K562 (cell line): ENCODE results near the gene SNX3. TPM values are rescaled to one million over a fixed set of nuclear protein-coding genes. Genes with fewer than 3 reads are reported as not detected.

ENCODE experiments used
- ATF7 ChIP-seq: fragments of 450-650 bp; IDR thresholded peaks from 2 replicates; pipeline ENCODE4 v1.7.1; 2014; ENCODE audit warnings: mild to moderate bottlenecking, moderate library complexity
- BRCA1 ChIP-seq, 2 experiments: fragments of 450-650 bp in 1 of 2; sonication (generic) in 1 of 2; formaldehyde crosslinking in 1 of 2; IDR thresholded peaks; 2 replicates each; pipeline versions ENCODE4 v1.5.0 to v1.6.1; 2017 to 2020; ENCODE audit warnings: mild to moderate bottlenecking in 1 of 2, missing genetic modification reagents in 1 of 2
- CBX1 ChIP-seq: sonication (generic); IDR thresholded peaks from 2 replicates; pipeline ENCODE4 v1.6.1; 2016; ENCODE audit warnings: antibody characterized with exemption, low read depth, mild to moderate bottlenecking
- CTCF ChIP-seq, 3 experiments: IDR thresholded peaks in 2 of 3; conservative IDR thresholded peaks in 1 of 3; 2 replicates each; pipeline ENCODE4 v1.5.1; 2011 to 2012; ENCODE audit warnings: low read length in 3 of 3, mild to moderate bottlenecking in 3 of 3, control low read depth in 2 of 3, improper control_type of control experiment in 1 of 3, inconsistent platforms in 1 of 3, low read depth in 1 of 3, mixed read lengths in 1 of 3, moderate library complexity in 1 of 3; ENCODE audit not compliant: insufficient read depth in 2 of 3
- ESRRA ChIP-seq: fragments of 450-650 bp; IDR thresholded peaks from 2 replicates; pipeline ENCODE4 v1.6.1; 2014; ENCODE audit warnings: low read depth, mild to moderate bottlenecking, moderate library complexity, borderline replicate concordance
- OTX1 ChIP-seq: fragments of 450-650 bp; formaldehyde crosslinking; IDR thresholded peaks from 2 replicates; pipeline ENCODE4 v1.4.0; 2022; ENCODE audit warnings: mild to moderate bottlenecking
- PRMT5 ChIP-seq: sonication (generic); formaldehyde crosslinking; IDR thresholded peaks from 2 replicates; pipeline ENCODE4 v1.5.0; 2020; ENCODE audit warnings: missing genetic modification reagents
- RAD21 ChIP-seq, 2 experiments: fragments of 250-450 bp in 1 of 2; fragments of 450-650 bp in 1 of 2; sonication (Bioruptor Pico) in 1 of 2; formaldehyde crosslinking in 1 of 2; IDR thresholded peaks in 1 of 2; conservative IDR thresholded peaks in 1 of 2; 2 replicates each; pipeline versions ENCODE4 v1.4.0 to v1.8.0; 2020 to 2022; ENCODE audit warnings: mild to moderate bottlenecking in 2 of 2, moderate library complexity in 1 of 2
- SAP30 ChIP-seq: fragments of 200-600 bp; sonication (generic); IDR thresholded peaks from 2 replicates; pipeline ENCODE4 v1.6.1; 2012; ENCODE audit warnings: borderline replicate concordance, low read depth, mild to moderate bottlenecking, moderate library complexity, low read length, control low read depth, inconsistent platforms; ENCODE audit not compliant: insufficient read depth, poor library complexity, severe bottlenecking
- TEAD4 ChIP-seq, 2 experiments: sonication (generic) in 1 of 2; formaldehyde crosslinking in 1 of 2; IDR thresholded peaks; 2 replicates each; pipeline versions ENCODE4 v1.6.1 to v1.8.0; 2012 to 2022; ENCODE audit warnings: borderline replicate concordance in 1 of 2, inconsistent platforms in 1 of 2, low read length in 1 of 2, mild to moderate bottlenecking in 1 of 2, missing genetic modification reagents in 1 of 2
- ZNF12 ChIP-seq: sonication (generic); formaldehyde crosslinking; IDR thresholded peaks from 2 replicates; pipeline ENCODE4 v1.4.0; 2020; ENCODE audit warnings: mild to moderate bottlenecking, missing genetic modification reagents
- ZNF511 ChIP-seq: sonication (generic); formaldehyde crosslinking; IDR thresholded peaks from 2 replicates; pipeline ENCODE4 v1.8.0; 2022; ENCODE audit warnings: mild to moderate bottlenecking, missing genetic modification reagents
- ZSCAN29 ChIP-seq: fragments of 450-650 bp; IDR thresholded peaks from 2 replicates; pipeline ENCODE4 v1.6.1; 2017
- polyA plus RNA-seq, 8 experiments: library from polyadenylated mRNA; depleted of rRNA in 4 of 8; stranded (reverse) in 5 of 8; unstranded in 3 of 8; fragments of >200 nt; fragmentation: Nextera tagmentation in 2 of 8; fragmentation: Illumina TruSeq in 1 of 8; extraction: Ambion mirVana in 2 of 8; extraction: Trizol in 1 of 8; gene quantifications; 2 replicates each; pipeline versions ENCODE4 v1.2.1 to v1.2.3, GENCODE V29; 2011 to 2014; ENCODE audit warnings: inconsistent platforms in 1 of 8, missing spikeins in 1 of 8
- total RNA-seq, 7 experiments: library from RNA; depleted of rRNA in 6 of 7; stranded (reverse); fragments of >200 nt in 6 of 7; fragmentation: Illumina TruSeq in 2 of 7; extraction: Trizol in 2 of 7; gene quantifications; 2 replicates each; pipeline versions ENCODE4 v1.2.1 to v1.2.3, GENCODE V29; 2011 to 2021; ENCODE audit warnings: low replicate concordance in 1 of 7
- TF ChIP-seq, protein P1 (sequence below): sonication (generic); formaldehyde crosslinking; IDR thresholded peaks from 2 replicates; pipeline ENCODE4 v1.4.0; 2020; ENCODE audit warnings: mild to moderate bottlenecking, missing genetic modification reagents
- TF ChIP-seq, protein P2 (sequence below): fragments of 200-800 bp; sonication (Bioruptor generic); IDR thresholded peaks from 2 replicates; pipeline ENCODE4 v1.6.1; 2017; ENCODE audit warnings: missing genetic modification characterization, missing compliant biosample characterization
- TF ChIP-seq, protein P3 (sequence below): fragments of 450-650 bp; IDR thresholded peaks from 2 replicates; pipeline ENCODE4 v1.6.1; 2018; ENCODE audit warnings: mild to moderate bottlenecking, low read depth; ENCODE audit not compliant: partially characterized antibody
- TF ChIP-seq, protein P4 (sequence below): fragments of 250-450 bp; sonication (Bioruptor Pico); IDR thresholded peaks from 2 replicates; pipeline ENCODE4 v1.8.0; 2021; ENCODE audit warnings: borderline replicate concordance, mild to moderate bottlenecking, moderate library complexity; ENCODE audit not compliant: poor library complexity, severe bottlenecking

The SNX3 gene
- total and polyA plus RNA-seq, 9 of the 15 experiments (the other 6 are each of a cell fraction or from before 2014, with no cell fraction given): 48.9 to 410 (median 159) TPM

DNA sequence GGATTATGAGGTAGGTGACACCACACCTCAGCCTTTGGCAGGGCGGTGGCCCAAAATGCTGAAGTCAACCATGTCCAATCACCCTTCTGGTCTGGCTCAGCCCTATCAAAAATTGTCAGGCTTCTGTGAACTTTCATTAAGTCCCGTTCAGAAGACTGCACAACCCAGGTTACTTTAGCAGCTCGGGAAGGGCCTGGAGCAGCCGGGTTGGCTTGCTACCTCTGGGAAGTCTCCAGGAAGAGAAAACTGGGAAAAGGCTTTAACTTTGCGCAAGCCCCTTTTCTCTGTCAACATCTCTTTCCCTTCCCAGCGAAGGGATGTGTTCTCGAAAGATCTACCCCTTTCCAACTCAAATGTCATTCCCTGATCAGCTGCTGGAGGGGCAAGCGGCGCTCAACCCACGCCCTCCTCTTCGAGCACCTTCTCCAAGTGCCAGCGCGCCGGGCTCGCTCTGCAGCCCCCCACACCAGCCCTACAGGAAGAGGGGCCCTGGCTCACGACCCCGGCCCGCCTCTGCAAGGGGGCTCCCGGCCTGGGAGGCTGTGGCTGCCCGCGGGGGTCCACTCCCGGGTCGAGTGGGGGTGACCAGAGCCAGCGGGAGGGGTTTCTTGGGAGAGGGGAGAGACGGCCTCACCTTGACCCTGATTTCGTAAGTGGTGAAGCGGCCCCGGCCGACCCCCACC lies 573 bp downstream of the SNX3 start (continued):
- peak; percentile 60 for TF ChIP-seq SAP30
- TF ChIP-seq, protein P1, sequence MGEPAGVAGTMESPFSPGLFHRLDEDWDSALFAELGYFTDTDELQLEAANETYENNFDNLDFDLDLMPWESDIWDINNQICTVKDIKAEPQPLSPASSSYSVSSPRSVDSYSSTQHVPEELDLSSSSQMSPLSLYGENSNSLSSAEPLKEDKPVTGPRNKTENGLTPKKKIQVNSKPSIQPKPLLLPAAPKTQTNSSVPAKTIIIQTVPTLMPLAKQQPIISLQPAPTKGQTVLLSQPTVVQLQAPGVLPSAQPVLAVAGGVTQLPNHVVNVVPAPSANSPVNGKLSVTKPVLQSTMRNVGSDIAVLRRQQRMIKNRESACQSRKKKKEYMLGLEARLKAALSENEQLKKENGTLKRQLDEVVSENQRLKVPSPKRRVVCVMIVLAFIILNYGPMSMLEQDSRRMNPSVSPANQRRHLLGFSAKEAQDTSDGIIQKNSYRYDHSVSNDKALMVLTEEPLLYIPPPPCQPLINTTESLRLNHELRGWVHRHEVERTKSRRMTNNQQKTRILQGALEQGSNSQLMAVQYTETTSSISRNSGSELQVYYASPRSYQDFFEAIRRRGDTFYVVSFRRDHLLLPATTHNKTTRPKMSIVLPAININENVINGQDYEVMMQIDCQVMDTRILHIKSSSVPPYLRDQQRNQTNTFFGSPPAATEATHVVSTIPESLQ (CRISPR knock-in tag): peak; percentile 80; the same call in 1 of the 2 replicates
- no peak for TF ChIP-seq ZSCAN29
- TF ChIP-seq PRMT5 (CRISPR knock-in tag): no peak
- TF ChIP-seq ZNF511: no peak
- no peak for TF ChIP-seq ATF7
- TF ChIP-seq OTX1: 0 out of 2 replicates have a peak, but pooled peaks have one; percentile 28
- peak; percentile 47; the same call in 1 of the 2 replicates for TF ChIP-seq TEAD4 (IDR thresholded peaks at IDR 0.05; ENCODE audit: low read length)
- TF ChIP-seq TEAD4 (CRISPR knock-in tag; IDR thresholded peaks at IDR 0.05; ENCODE audit: borderline replicate concordance): no peak
- TF ChIP-seq, protein P2, sequence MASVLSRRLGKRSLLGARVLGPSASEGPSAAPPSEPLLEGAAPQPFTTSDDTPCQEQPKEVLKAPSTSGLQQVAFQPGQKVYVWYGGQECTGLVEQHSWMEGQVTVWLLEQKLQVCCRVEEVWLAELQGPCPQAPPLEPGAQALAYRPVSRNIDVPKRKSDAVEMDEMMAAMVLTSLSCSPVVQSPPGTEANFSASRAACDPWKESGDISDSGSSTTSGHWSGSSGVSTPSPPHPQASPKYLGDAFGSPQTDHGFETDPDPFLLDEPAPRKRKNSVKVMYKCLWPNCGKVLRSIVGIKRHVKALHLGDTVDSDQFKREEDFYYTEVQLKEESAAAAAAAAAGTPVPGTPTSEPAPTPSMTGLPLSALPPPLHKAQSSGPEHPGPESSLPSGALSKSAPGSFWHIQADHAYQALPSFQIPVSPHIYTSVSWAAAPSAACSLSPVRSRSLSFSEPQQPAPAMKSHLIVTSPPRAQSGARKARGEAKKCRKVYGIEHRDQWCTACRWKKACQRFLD (CRISPR knock-in tag): 0 out of 2 replicates have a peak, but pooled peaks have one; percentile 67
- TF ChIP-seq, protein P3, sequence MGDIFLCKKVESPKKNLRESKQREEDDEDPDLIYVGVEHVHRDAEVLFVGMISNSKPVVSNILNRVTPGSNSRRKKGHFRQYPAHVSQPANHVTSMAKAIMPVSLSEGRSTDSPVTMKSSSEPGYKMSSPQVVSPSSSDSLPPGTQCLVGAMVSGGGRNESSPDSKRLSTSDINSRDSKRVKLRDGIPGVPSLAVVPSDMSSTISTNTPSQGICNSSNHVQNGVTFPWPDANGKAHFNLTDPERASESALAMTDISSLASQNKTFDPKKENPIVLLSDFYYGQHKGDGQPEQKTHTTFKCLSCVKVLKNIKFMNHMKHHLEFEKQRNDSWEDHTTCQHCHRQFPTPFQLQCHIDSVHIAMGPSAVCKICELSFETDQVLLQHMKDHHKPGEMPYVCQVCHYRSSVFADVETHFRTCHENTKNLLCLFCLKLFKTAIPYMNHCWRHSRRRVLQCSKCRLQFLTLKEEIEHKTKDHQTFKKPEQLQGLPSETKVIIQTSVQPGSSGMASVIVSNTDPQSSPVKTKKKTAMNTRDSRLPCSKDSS: no peak
- TF ChIP-seq BRCA1 (IDR thresholded peaks at IDR 0.05): no peak
- TF ChIP-seq BRCA1 (CRISPR knock-in tag; IDR thresholded peaks at IDR 0.05): 0 out of 2 replicates have a peak, but pooled peaks have one; percentile 59
- TF ChIP-seq CTCF (IDR thresholded peaks at IDR 0.05 in 2 of 3, conservative IDR thresholded peaks at IDR 0.05 in 1 of 3; ENCODE audit: insufficient read depth in 2 of 3, low read depth in 1 of 3, low read length in 3 of 3): peak in 1 of 3 experiments; percentile 15; a peak in 1 of 6 replicates
- TF ChIP-seq, protein P4, sequence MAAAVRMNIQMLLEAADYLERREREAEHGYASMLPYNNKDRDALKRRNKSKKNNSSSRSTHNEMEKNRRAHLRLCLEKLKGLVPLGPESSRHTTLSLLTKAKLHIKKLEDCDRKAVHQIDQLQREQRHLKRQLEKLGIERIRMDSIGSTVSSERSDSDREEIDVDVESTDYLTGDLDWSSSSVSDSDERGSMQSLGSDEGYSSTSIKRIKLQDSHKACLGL (CRISPR knock-in tag): no peak
- TF ChIP-seq ESRRA: no peak
- TF ChIP-seq ZNF12 (CRISPR knock-in tag): peak; percentile 46
- peak in 1 of 2 experiments; percentile 12; a peak in 1 of 4 replicates for TF ChIP-seq RAD21 (CRISPR knock-in tag; conservative IDR thresholded peaks at IDR 0.05 in 1 of 2, IDR thresholded peaks at IDR 0.05 in 1 of 2)
- peak; percentile 27; the same call in 1 of the 2 replicates for TF ChIP-seq CBX1
